Astrocyte of the spinal cord (primary cell): ENCODE measurements around the gene NTNG2.
A peak's percentile ranks its signal among the peaks of the same experiment; 100 is the strongest.

Source experiments
- DNase-seq: peaks from one replicate; pipeline ENCODE4 v3.0.0; 2011; ENCODE audit warnings: low read depth, low spot score
- H3K4me3 ChIP-seq: 2 replicates; pipeline ENCODE4 v1.5.1; 2011; ENCODE audit warnings: low read depth, mild to moderate bottlenecking, low read length, moderate library complexity
- CTCF ChIP-seq: IDR thresholded peaks from 2 replicates; pipeline ENCODE4 v1.5.1; 2012; ENCODE audit warnings: low read depth, mild to moderate bottlenecking, low read length, inconsistent platforms
- in situ Hi-C: cut with HindIII; loops from 2 replicates; pipeline ENCODE4 v1.10.0; 2017; ENCODE audit warnings: low sequenced_read_pairs

The NTNG2 gene

GRCh38 chr9:132240841-132241482 is 79.1 kb downstream of the NTNG2 start:
- peak; percentile 83 for DNase-seq
- in situ Hi-C loops: no loop called here
- H3K4me3 ChIP-seq: peak overlapping the region; percentile 54
- no peak for TF ChIP-seq CTCF

GRCh38 chr9:132241483-132241839 is 79.6 kb downstream of the NTNG2 start:
- in situ Hi-C loops: no loop called here
- no peak for DNase-seq
- TF ChIP-seq CTCF: no peak
- H3K4me3 ChIP-seq: peak overlapping the region; percentile 54

DNA sequence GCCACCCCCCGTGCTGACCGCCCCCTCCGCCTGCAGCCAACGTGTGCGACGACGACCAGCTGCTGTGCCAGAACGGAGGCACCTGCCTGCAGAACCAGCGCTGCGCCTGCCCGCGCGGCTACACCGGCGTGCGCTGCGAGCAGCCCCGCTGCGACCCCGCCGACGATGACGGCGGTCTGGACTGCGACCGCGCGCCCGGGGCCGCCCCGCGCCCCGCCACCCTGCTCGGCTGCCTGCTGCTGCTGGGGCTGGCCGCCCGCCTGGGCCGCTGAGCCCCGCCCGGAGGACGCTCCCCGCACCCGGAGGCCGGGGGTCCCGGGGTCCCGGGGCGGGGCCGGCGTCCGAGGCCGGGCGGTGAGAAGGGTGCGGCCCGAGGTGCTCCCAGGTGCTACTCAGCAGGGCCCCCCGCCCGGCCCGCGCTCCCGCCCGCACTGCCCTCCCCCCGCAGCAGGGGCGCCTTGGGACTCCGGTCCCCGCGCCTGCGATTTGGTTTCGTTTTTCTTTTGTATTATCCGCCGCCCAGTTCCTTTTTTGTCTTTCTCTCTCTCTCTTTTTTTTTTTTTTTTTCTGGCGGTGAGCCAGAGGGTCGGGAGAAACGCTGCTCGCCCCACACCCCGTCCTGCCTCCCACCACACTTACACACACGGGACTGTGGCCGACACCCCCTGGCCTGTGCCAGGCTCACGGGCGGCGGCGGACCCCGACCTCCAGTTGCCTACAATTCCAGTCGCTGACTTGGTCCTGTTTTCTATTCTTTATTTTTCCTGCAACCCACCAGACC is 80.2 kb downstream of the NTNG2 start:
- in situ Hi-C loops: no loop called here
- DNase-seq: no peak
- TF ChIP-seq CTCF: no peak
- peak overlapping the region; percentile 54 for H3K4me3 ChIP-seq

DNA sequence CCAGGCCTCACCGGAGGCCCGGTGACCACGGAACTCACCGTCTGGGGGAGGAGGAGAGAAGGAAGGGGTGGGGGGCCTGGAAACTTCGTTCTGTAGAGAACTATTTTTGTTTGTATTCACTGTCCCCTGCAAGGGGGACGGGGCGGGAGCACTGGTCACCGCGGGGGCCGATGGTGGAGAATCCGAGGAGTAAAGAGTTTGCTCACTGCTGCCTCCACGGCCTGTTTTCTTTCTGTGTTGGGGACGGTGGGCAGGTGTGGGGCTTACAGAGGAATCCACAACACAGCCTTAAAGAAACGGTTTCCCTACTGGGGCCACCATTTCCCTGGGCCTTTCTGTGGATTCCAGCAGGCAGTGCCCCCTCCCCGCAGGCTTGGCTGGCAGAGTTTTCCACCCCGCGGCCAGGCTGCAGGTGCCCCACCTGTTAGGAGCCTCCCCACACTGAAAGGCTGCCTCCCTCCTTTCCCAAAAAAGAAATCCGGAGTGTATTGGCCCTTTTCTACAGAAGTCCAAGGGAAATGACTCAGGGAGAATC is 80.8 kb downstream of the NTNG2 start:
- H3K4me3 ChIP-seq: peak overlapping the region; percentile 54
- no peak for DNase-seq
- in situ Hi-C loops: no loop called here
- peak; percentile 9 for TF ChIP-seq CTCF

GRCh38 chr9:132243156-132244074 is 81.6 kb downstream of the NTNG2 start:
- DNase-seq: no peak
- no peak for TF ChIP-seq CTCF
- in situ Hi-C loops: no loop called here
- H3K4me3 ChIP-seq: no peak overlapping the region
